GM18858 (cell line): ENCODE measurements around the gene SMNDC1.
A peak's percentile ranks its signal among the peaks of the same experiment; 100 is the strongest.

Experiments used
- ATAC-seq: cut with Tn5 transposase; IDR thresholded peaks from one replicate; pipeline ENCODE4 v1.9.1; 2021; ENCODE audit not compliant: unreplicated experiment

Gene SMNDC1

GRCh38 chr10:110327262-110327914 lies 22.7 kb upstream of the SMNDC1 start:
- ATAC-seq: no peak

GRCh38 chr10:110326351-110327032 lies 21.8 kb upstream of the SMNDC1 start:
- no peak for ATAC-seq

GRCh38 chr10:110324805-110325280 lies 20.1 kb upstream of the SMNDC1 start:
- ATAC-seq: peak; percentile 33

GRCh38 chr10:110324201-110324804 lies 19.6 kb upstream of the SMNDC1 start:
- ATAC-seq: peak; percentile 34

GRCh38 chr10:110323503-110323902 lies 18.8 kb upstream of the SMNDC1 start:
- ATAC-seq: no peak

GRCh38 chr10:110321869-110322620 lies 17.3 kb upstream of the SMNDC1 start:
- ATAC-seq: no peak

- no peak for ATAC-seq
Measured at GRCh38 chr10:110317866-110318850, 13.4 kb upstream of the SMNDC1 start.

- no peak for ATAC-seq
Measured at GRCh38 chr10:110313674-110314073, 9.0 kb upstream of the SMNDC1 start.

- ATAC-seq: no peak
Measured at GRCh38 chr10:110312206-110312605, 7.5 kb upstream of the SMNDC1 start.

GRCh38 chr10:110311357-110311949 lies 6.7 kb upstream of the SMNDC1 start:
- no peak for ATAC-seq

- ATAC-seq: no peak
Measured at GRCh38 chr10:110310741-110311140, 6.0 kb upstream of the SMNDC1 start.

GRCh38 chr10:110307805-110308204 lies 3.1 kb upstream of the SMNDC1 start:
- no peak for ATAC-seq

- no peak for ATAC-seq
Measured at GRCh38 chr10:110306452-110306768, 1.7 kb upstream of the SMNDC1 start.

- peak; percentile 48 for ATAC-seq
Measured at GRCh38 chr10:110305767-110306451, 1.2 kb upstream of the SMNDC1 start.

- ATAC-seq: peak; percentile 19
Measured at GRCh38 chr10:110304394-110304779, 333 bp downstream of the SMNDC1 start.

- no peak for ATAC-seq
Measured at GRCh38 chr10:110303681-110304080, 1.0 kb downstream of the SMNDC1 start.

GRCh38 chr10:110300486-110300986 lies 4.2 kb downstream of the SMNDC1 start:
- ATAC-seq: no peak

GRCh38 chr10:110296966-110297365 lies 7.8 kb downstream of the SMNDC1 start:
- no peak for ATAC-seq

GRCh38 chr10:110286841-110287240 lies 17.9 kb downstream of the SMNDC1 start:
- ATAC-seq: no peak
